ENCODE measurements around the gene PI4KA.
"Not testable (repeated sequence)": the region's sequence is repeated elsewhere in the genome, so short reads cannot be mapped to it uniquely, and the experiment has no call there.

Gene PI4KA

GRCh38 chr22:20904980-20905355 is 46.4 kb upstream of the PI4KA start:
- H3K4me1 ChIP-seq (ENCODE audit: control insufficient read depth, low read length), result no peaks in the 10 kb centered on the region
- no peaks in the 10 kb centered on the region for H3K79me2 ChIP-seq (ENCODE audit: control insufficient read depth, low read length)
- H3K27me3 ChIP-seq (ENCODE audit: control insufficient read depth, low read length), result peaks cover 16% of the 10 kb centered on the region
- TF ChIP-seq EZH2phosphoT487 (IDR thresholded peaks at IDR 0.05; ENCODE audit: borderline replicate concordance, low read length), result no peak
- no peak overlapping the region for H3K27ac ChIP-seq (ENCODE audit: low read depth, low read length)
- H4K20me1 ChIP-seq (ENCODE audit: control insufficient read depth, insufficient read depth, low read depth, low read length), result no peaks in the 10 kb centered on the region
- no peak overlapping the region for H3K4me3 ChIP-seq (ENCODE audit: low read length)
- H3F3A ChIP-seq (ENCODE audit: control insufficient read depth, insufficient read depth), result no peaks in the 10 kb centered on the region
- H3K9me2 ChIP-seq (replicated peaks; ENCODE audit: control insufficient read depth, low read length), result no peaks in the 10 kb centered on the region
- no peak overlapping the region for H3K4me2 ChIP-seq (ENCODE audit: low read length)
- H3K36me3 ChIP-seq (ENCODE audit: control insufficient read depth, low read length), result no peaks in the 10 kb centered on the region
- H3K9me3 ChIP-seq (ENCODE audit: control insufficient read depth, insufficient read depth, low read length), result no peaks in the 10 kb centered on the region

DNA sequence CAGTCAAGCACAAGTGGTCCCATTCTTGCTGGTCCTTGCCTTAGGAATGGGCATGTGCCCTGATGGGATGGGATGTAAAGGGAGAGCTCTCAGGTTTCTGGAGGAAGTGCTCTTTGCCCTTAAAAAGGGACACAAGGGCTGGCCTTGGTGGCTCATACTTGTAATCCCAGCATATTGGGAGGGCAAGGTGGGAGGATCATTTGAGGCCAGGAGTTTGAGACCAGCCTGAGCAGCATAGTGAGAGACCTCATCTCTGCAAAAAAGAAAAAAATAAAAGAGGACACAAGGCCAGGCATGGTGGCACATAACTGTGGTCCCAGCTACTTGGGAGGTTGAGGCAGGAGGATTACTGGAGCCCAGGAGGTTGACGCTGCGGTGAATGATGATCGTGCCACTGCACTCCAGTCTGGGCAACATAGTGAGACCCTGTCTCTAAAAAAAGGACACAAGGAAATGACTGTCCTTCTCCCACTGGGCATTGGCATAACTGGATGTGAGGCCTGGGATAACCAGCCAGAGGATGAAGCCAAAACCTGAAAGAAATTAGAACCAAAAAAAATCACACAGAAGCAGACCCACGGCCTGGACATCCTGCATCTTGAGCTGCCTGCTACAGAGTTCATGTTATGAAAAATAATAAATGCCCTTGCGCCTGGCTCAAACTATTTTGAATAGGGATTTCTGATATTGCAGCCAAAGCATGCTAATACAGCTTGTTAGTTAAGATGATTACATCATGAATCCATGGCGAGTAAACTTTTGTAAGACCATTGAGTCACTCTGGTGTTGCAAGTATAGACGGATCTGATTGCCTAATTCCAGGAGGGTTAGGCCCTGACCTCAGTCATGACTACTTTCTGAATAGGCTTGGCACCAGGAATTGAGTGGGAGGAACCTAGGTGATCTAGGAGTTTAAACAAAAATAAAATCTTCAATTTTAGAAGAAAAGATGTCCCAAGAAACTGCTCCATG is 45.7 kb upstream of the PI4KA start:
- Histone ChIP-seq H3F3A (ENCODE audit: control insufficient read depth, insufficient read depth) (no peaks in the 10 kb centered on the region), H3K27ac (ENCODE audit: low read depth, low read length) (no peak overlapping the region), H4K20me1 (ENCODE audit: control insufficient read depth, insufficient read depth, low read depth, low read length) (no peaks in the 10 kb centered on the region), H3K9me3 (ENCODE audit: control insufficient read depth, insufficient read depth, low read length) (no peaks in the 10 kb centered on the region), H3K79me2 (ENCODE audit: control insufficient read depth, low read length) (no peaks in the 10 kb centered on the region), H3K27me3 (ENCODE audit: control insufficient read depth, low read length) (peaks cover 16% of the 10 kb centered on the region), H3K9me2 (replicated peaks; ENCODE audit: control insufficient read depth, low read length) (no peaks in the 10 kb centered on the region), H3K4me3 (ENCODE audit: low read length) (no peak overlapping the region), H3K4me1 (ENCODE audit: control insufficient read depth, low read length) (no peaks in the 10 kb centered on the region), H3K4me2 (ENCODE audit: low read length) (no peak overlapping the region), H3K36me3 (ENCODE audit: control insufficient read depth, low read length) (no peaks in the 10 kb centered on the region)
- TF ChIP-seq EZH2phosphoT487 (IDR thresholded peaks at IDR 0.05; ENCODE audit: borderline replicate concordance, low read length) (no peak), CTCF (IDR thresholded peaks at IDR 0.05; ENCODE audit: low read depth, low read length, poor library complexity, severe bottlenecking) (no peak)

DNA sequence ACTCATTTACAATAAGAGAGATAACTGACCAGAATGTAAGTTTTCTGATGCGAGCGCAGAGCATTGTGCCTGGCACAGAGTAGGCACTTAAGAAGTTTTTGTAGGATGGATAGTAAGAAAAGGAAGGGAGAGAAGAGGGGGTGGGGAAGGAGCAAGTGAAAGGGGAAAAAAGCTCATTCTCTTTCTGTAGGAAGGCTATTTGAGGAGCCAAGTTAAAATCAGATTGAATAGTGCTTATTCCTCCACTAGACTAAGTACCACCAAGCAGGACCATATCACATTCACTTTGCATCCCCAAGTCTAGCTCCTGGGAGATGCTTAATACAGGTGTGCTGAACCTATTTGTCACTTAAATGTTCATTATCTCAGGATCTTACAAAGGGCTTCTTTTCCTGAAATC is 44.5 kb upstream of the PI4KA start:
- H3K27ac ChIP-seq (ENCODE audit: low read depth, low read length), result no peak overlapping the region
- H3K9me3 ChIP-seq (ENCODE audit: control insufficient read depth, insufficient read depth, low read length), result no peaks in the 10 kb centered on the region
- H3K4me3 ChIP-seq (ENCODE audit: low read length), result no peak overlapping the region
- peaks cover 16% of the 10 kb centered on the region for H3K27me3 ChIP-seq (ENCODE audit: control insufficient read depth, low read length)
- H3K4me2 ChIP-seq (ENCODE audit: low read length), result no peak overlapping the region
- no peaks in the 10 kb centered on the region for H3K9me2 ChIP-seq (replicated peaks; ENCODE audit: control insufficient read depth, low read length)
- H3F3A ChIP-seq (ENCODE audit: control insufficient read depth, insufficient read depth), result no peaks in the 10 kb centered on the region
- no peaks in the 10 kb centered on the region for H4K20me1 ChIP-seq (ENCODE audit: control insufficient read depth, insufficient read depth, low read depth, low read length)
- H3K4me1 ChIP-seq (ENCODE audit: control insufficient read depth, low read length), result no peaks in the 10 kb centered on the region
- no peaks in the 10 kb centered on the region for H3K79me2 ChIP-seq (ENCODE audit: control insufficient read depth, low read length)
- no peak for TF ChIP-seq CTCF (IDR thresholded peaks at IDR 0.05; ENCODE audit: low read depth, low read length, poor library complexity, severe bottlenecking)
- no peak for TF ChIP-seq EZH2phosphoT487 (IDR thresholded peaks at IDR 0.05; ENCODE audit: borderline replicate concordance, low read length)
- no peaks in the 10 kb centered on the region for H3K36me3 ChIP-seq (ENCODE audit: control insufficient read depth, low read length)

GRCh38 chr22:20901093-20902033 is 42.8 kb upstream of the PI4KA start:
- H3F3A ChIP-seq (ENCODE audit: control insufficient read depth, insufficient read depth); H3K4me1 ChIP-seq (ENCODE audit: control insufficient read depth, low read length); H3K4me2 ChIP-seq (ENCODE audit: low read length); H3K9me2 ChIP-seq (replicated peaks; ENCODE audit: control insufficient read depth, low read length); H3K9me3 ChIP-seq (ENCODE audit: control insufficient read depth, insufficient read depth, low read length); H3K27ac ChIP-seq (ENCODE audit: low read depth, low read length); H3K4me3 ChIP-seq (ENCODE audit: low read length); H3K36me3 ChIP-seq (ENCODE audit: control insufficient read depth, low read length); H4K20me1 ChIP-seq (ENCODE audit: control insufficient read depth, insufficient read depth, low read depth, low read length); H3K79me2 ChIP-seq (ENCODE audit: control insufficient read depth, low read length): not testable (repeated sequence)
- H3K27me3 ChIP-seq (ENCODE audit: control insufficient read depth, low read length), result peaks cover 15% of the 10 kb centered on the region
